SH-SY5Y (cell line): ENCODE measurements around the gene RAP1GAP.

Experiments
- GATA2 ChIP-seq: IDR thresholded peaks from 2 replicates; pipeline ENCODE4 v1.6.1; 2011; ENCODE audit warnings: mild to moderate bottlenecking, low read depth, low read length
- GATA3 ChIP-seq: IDR thresholded peaks from 2 replicates; pipeline ENCODE4 v1.6.1; 2011; ENCODE audit warnings: low read depth, mild to moderate bottlenecking, low read length, moderate library complexity

DNA sequence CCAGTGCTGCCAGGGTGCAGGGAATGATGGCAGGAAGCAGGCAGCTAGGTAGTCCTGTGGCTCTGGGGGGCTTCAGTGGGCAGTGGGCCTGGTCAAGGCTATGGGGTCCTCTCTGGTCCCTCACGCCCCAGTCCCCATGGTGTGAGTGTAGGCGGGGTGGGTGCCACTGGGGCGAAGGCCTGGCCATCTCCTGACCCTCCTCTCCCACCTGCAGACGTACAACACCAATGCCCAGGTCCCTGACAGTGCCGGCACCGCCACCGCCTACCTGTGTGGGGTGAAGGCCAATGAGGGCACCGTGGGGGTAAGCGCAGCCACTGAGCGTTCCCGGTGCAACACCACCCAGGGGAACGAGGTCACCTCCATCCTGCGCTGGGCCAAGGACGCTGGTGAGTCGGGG, 106.3 kb downstream of the RAP1GAP start:
- TF ChIP-seq GATA3, result no peak
- no peak for TF ChIP-seq GATA2
